ENCODE measurements around the gene FOSL2. TPM values are rescaled to one million over a fixed set of nuclear protein-coding genes. Genes with fewer than 3 reads are reported as not detected.
"Not testable (repeated sequence)": the region's sequence is repeated elsewhere in the genome, so short reads cannot be mapped to it uniquely, and the experiment has no call there.

The FOSL2 gene
- polyA plus RNA-seq, 1 of the 3 experiments (the other 2 are of a cell fraction), result 41.7 TPM

GRCh38 chr2:28371728-28372127 is 20.9 kb upstream of the FOSL2 start:
- H3K4me3 ChIP-seq (ENCODE audit: low read depth in 2 of 2, low read length in 1 of 2); CTCF ChIA-PET; DNase-seq; H3K79me2 ChIP-seq (ENCODE audit: insufficient read depth); H3K9me2 ChIP-seq; H3K9ac ChIP-seq; H3F3A ChIP-seq (replicated peaks; ENCODE audit: insufficient read depth); H3K9me3 ChIP-seq; H3K4me2 ChIP-seq; H3K27ac ChIP-seq (ENCODE audit: low read depth in 2 of 2, low read length in 1 of 2); H3K36me3 ChIP-seq (replicated peaks in 1 of 2; ENCODE audit: control insufficient read depth in 1 of 2, insufficient read depth in 2 of 2, low read length in 1 of 2); H4K20me1 ChIP-seq (ENCODE audit: insufficient read depth); H3K4me1 ChIP-seq (ENCODE audit: control insufficient read depth in 1 of 2, insufficient read depth in 2 of 2, low read depth in 1 of 2, low read length in 1 of 2); H3K27me3 ChIP-seq (ENCODE audit: insufficient read depth); POLR2A ChIA-PET; H2AFZ ChIP-seq (ENCODE audit: low read depth): not testable (repeated sequence)
- 92% methylated on average over 4 of the region's 4 CpGs for WGBS (ENCODE audit: low lambda C conversion rate)

GRCh38 chr2:28373854-28374253 is 18.8 kb upstream of the FOSL2 start:
- H2AFZ ChIP-seq (ENCODE audit: low read depth), result no peak overlapping the region
- H3K4me2 ChIP-seq, result no peak overlapping the region
- H3K4me3 ChIP-seq (ENCODE audit: low read depth in 2 of 2, low read length in 1 of 2), result no peak overlapping the region
- no peaks in the 10 kb centered on the region for H3F3A ChIP-seq (replicated peaks; ENCODE audit: insufficient read depth)
- TF ChIP-seq RCOR1 (IDR thresholded peaks at IDR 0.05; ENCODE audit: low read length) (no peak), ZBTB33 (IDR thresholded peaks at IDR 0.05; ENCODE audit: borderline replicate concordance, low read depth) (no peak), YY1 (IDR thresholded peaks at IDR 0.05; ENCODE audit: low read depth) (no peak), RXRA (IDR thresholded peaks at IDR 0.05; ENCODE audit: borderline replicate concordance, low read depth) (no peak), MAX (IDR thresholded peaks at IDR 0.05; ENCODE audit: low read depth) (no peak), TEAD4 (IDR thresholded peaks at IDR 0.05; ENCODE audit: borderline replicate concordance, insufficient read depth) (no peak), REST (IDR thresholded peaks at IDR 0.05; ENCODE audit: low read depth, low read length) (no peak), POLR2AphosphoS5 (IDR thresholded peaks at IDR 0.05; ENCODE audit: low read depth, low read length) (no peak)
- H3K9me2 ChIP-seq, result no peaks in the 10 kb centered on the region
- ChIA-PET CTCF (interaction anchor here (1.2 kb wide), 1 partner anchor 651 kb away, joined by 3 read pairs; no protein-coding TSS in a partner anchor), POLR2A (no interaction called here)
- H3K36me3 ChIP-seq (replicated peaks in 1 of 2; ENCODE audit: control insufficient read depth in 1 of 2, insufficient read depth in 2 of 2, low read length in 1 of 2), result no peaks in the 10 kb centered on the region
- WGBS (ENCODE audit: low lambda C conversion rate), result 83% methylated on average over 4 of the region's 4 CpGs
- no peak overlapping the region for H3K9ac ChIP-seq
- H3K9me3 ChIP-seq, result no peaks in the 10 kb centered on the region
- H3K4me1 ChIP-seq (ENCODE audit: control insufficient read depth in 1 of 2, insufficient read depth in 2 of 2, low read depth in 1 of 2, low read length in 1 of 2), result no peaks in the 10 kb centered on the region; a peak in 1 of 4 replicates
- no peak for DNase-seq
- H3K27ac ChIP-seq (ENCODE audit: low read depth in 2 of 2, low read length in 1 of 2), result no peak overlapping the region
- H3K79me2 ChIP-seq (ENCODE audit: insufficient read depth), result no peaks in the 10 kb centered on the region
- H4K20me1 ChIP-seq (ENCODE audit: insufficient read depth), result no peaks in the 10 kb centered on the region
- H3K27me3 ChIP-seq (ENCODE audit: insufficient read depth), result no peaks in the 10 kb centered on the region
